Gastrocnemius medialis (tissue), 4 donors: Measurements from ENCODE around the gene SEC31B.

Source experiments
- CTCF ChIP-seq, 5 experiments: fragments of 450-650 bp in 3 of 5; fragments of 200-600 bp in 2 of 5; sonication (generic) in 2 of 5; IDR thresholded peaks in 4 of 5; conservative IDR thresholded peaks in 1 of 5; 1 replicate in 4 of 5; 2 replicates in 1 of 5; pipeline ENCODE4 v1.5.1; 2016 to 2019; ENCODE audit warnings: antibody characterized with exemption in 5 of 5, mild to moderate bottlenecking in 3 of 5, moderate library complexity in 3 of 5
- POLR2A ChIP-seq, 2 donors: fragments of 450-650 bp; IDR thresholded peaks; one replicate each; pipeline ENCODE4 v1.6.1; 2017; ENCODE audit warnings: antibody characterized with exemption in 2 of 2, mild to moderate bottlenecking in 2 of 2, moderate library complexity in 2 of 2

GRCh38 chr10:100482834-100483185 is 36.9 kb downstream of the SEC31B start:
- TF ChIP-seq POLR2A (IDR thresholded peaks at IDR 0.05): no peak
- no peak for TF ChIP-seq CTCF (IDR thresholded peaks at IDR 0.05 in 4 of 5, conservative IDR thresholded peaks at IDR 0.05 in 1 of 5)
